Esophagus muscularis mucosa (tissue), 3 donors: Measurements from ENCODE around the gene JMJD6.

ENCODE experiments used
- CTCF ChIP-seq, 3 experiments: fragments of 200-600 bp in 2 of 3; fragments of 450-650 bp in 1 of 3; sonication (generic) in 2 of 3; IDR thresholded peaks; one replicate each; pipeline ENCODE4 v1.5.1; 2017 to 2019; ENCODE audit warnings: antibody characterized with exemption in 3 of 3, mild to moderate bottlenecking in 2 of 3, moderate library complexity in 1 of 3
- POLR2A ChIP-seq: fragments of 450-650 bp; IDR thresholded peaks from one replicate; pipeline ENCODE4 v1.6.1; 2017; ENCODE audit warnings: antibody characterized with exemption, moderate library complexity, mild to moderate bottlenecking, low read depth

- TF ChIP-seq CTCF (IDR thresholded peaks at IDR 0.05) (no peak), POLR2A (no peak)
Observed at GRCh38 chr17:76697702-76698465, 28.5 kb downstream of the JMJD6 start.
